GM12801 (cell line): ENCODE results near the gene TDRD5.

ENCODE experiments used
- CTCF ChIP-seq: IDR thresholded peaks from one replicate; pipeline ENCODE4 v1.5.1; 2011; ENCODE audit warnings: control low read depth; ENCODE audit not compliant: insufficient read length; ENCODE audit errors: extremely low read depth

The TDRD5 gene

GRCh38 chr1:179728271-179728670 lies 136.6 kb downstream of the TDRD5 start:
- TF ChIP-seq CTCF, result no peak

- TF ChIP-seq CTCF, result no peak
These were observed 138.2 kb downstream of the TDRD5 start for GRCh38 chr1:179729881-179730280.

- TF ChIP-seq CTCF, result no peak
These were observed 140.0 kb downstream of the TDRD5 start for GRCh38 chr1:179731643-179732042.
